HG03354 (cell line): ENCODE results near the gene DOK4.

Experiments used
- ATAC-seq: cut with Tn5 transposase; IDR thresholded peaks from one replicate; pipeline ENCODE4 v1.9.1; 2021; ENCODE audit warnings: mild to moderate bottlenecking; ENCODE audit not compliant: unreplicated experiment, poor library complexity, severe bottlenecking

DOK4 gene

GRCh38 chr16:57422026-57422944 lies 64.0 kb downstream of the DOK4 start:
- no peak for ATAC-seq
